Measurements from ENCODE around the gene DPEP2.
"Not testable (repeated sequence)": the region's sequence is repeated elsewhere in the genome, so short reads cannot be mapped to it uniquely, and the experiment has no call there.

DPEP2 gene

DNA sequence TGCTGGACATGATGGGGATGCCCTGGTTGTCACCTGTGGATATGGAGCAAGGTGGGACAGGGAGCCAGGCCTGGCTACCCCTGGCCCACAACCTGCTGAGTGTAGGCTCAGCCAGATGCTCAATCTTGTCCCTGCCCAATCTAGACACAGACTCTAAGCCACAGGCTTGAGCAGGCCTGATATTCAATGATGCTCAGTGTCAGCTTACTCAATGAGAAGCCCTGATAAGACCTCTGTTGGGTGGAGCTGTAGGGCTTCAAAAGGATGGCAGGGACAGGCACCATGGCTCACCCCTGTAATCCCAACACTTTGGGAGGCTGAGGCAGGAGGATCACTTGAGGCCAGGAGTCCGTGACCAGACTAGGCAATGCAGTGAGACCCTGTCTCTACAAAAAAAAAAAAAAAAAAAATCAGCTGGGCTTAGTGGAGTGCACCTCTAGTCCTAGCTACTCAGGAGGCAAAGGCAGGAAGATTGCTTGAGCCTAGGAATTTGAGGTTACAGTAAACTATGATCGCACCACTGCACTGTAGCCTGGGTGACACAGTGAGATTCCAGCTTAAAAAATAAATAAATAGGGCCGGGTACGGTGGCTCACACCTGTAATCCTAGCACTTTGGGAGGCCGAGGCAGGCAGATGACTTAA lies 58.7 kb downstream of the DPEP2 start:
- Histone ChIP-seq H3K4me1 (ENCODE audit: insufficient read depth, low read length) (peaks cover 16% of the 10 kb centered on the region), H3K79me2 (ENCODE audit: insufficient read depth, low read length) (peaks cover 20% of the 10 kb centered on the region), H3K9me3 (ENCODE audit: insufficient read depth, low read length, severe bottlenecking) (no peaks in the 10 kb centered on the region), H3K9ac (ENCODE audit: low read depth, low read length) (no peak overlapping the region), H3K27me3 (ENCODE audit: insufficient read depth, low read length, poor library complexity) (no peaks in the 10 kb centered on the region), H3K36me3 (ENCODE audit: insufficient read depth, low read length) (peaks cover 55% of the 10 kb centered on the region), H3K27ac (ENCODE audit: low read length) (no peak overlapping the region), H4K20me1 (ENCODE audit: insufficient read depth, low read length) (no peaks in the 10 kb centered on the region; the same call in 1 of the 2 replicates), H3K4me2 (ENCODE audit: insufficient read depth, low read length) (no peak overlapping the region), H3K4me3 (ENCODE audit: low read depth in 1 of 2, low read length in 2 of 2) (no peak overlapping the region), H2AFZ (ENCODE audit: low read depth, low read length) (no peak overlapping the region)
- no peak for ATAC-seq (ENCODE audit: insufficient read depth, low read depth)
- DNase-seq, result no peak
- TF ChIP-seq EZH2 (IDR thresholded peaks at IDR 0.05; ENCODE audit: borderline replicate concordance, low read depth, low read length, severe bottlenecking), result no peak

DNA sequence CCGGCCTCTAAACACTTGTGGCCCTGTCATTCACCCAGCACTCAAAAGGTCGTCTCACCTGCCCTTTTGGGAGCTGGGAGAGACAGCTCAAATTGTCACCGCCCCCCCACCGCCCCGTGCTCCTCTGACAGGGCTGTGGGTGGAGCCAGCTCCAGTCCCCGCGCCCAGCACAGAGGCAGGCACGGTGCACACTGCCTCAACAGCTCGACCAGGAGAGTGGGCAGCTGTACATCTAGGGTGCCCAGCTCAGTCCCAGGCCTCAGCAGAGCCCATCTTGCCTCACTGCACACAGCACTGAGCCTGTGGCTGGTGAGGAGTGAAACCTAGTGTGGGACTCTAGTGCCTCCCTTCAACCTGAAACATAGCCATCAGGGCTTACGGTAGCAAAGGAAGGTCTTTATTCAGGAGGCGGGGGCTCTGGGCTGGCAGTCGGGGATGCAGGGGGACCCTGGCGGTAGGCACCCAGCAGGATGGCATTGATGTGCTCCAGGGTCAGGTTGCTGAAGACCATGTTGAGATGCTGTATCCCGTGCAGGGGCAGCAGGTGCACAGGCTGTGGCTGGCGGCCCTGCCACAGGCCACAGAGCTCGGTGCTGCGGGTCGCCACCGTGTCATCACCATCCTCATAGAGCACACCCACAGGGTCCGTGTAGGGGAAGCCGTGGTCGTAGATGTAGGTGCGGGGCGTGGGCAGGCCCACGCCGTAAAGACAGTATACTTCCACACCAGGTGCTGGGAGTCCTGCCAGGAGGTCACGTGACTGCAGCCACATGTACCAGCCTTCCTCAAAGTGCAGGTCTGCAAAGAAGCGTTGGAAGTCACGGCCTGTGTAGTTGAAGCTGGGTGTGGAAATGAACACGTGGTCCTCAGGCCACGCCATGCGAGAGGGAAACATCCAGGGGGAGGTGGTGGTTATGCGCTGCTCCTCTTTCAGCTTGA lies 59.5 kb downstream of the DPEP2 start:
- Histone ChIP-seq H3K9ac (ENCODE audit: low read depth, low read length) (no peak overlapping the region), H3K27me3 (ENCODE audit: insufficient read depth, low read length, poor library complexity) (no peaks in the 10 kb centered on the region), H4K20me1 (ENCODE audit: insufficient read depth, low read length) (peaks cover 6% of the 10 kb centered on the region), H3K27ac (ENCODE audit: low read length) (0 out of 2 replicates have a peak overlapping the region, but pooled peaks have one; percentile 16), H3K36me3 (ENCODE audit: insufficient read depth, low read length) (peaks cover 55% of the 10 kb centered on the region), H3K79me2 (ENCODE audit: insufficient read depth, low read length) (peaks cover 28% of the 10 kb centered on the region), H2AFZ (ENCODE audit: low read depth, low read length) (no peak overlapping the region), H3K9me3 (ENCODE audit: insufficient read depth, low read length, severe bottlenecking) (no peaks in the 10 kb centered on the region), H3K4me2 (ENCODE audit: insufficient read depth, low read length) (no peak overlapping the region), H3K4me3 (ENCODE audit: low read depth in 1 of 2, low read length in 2 of 2) (no peak overlapping the region), H3K4me1 (ENCODE audit: insufficient read depth, low read length) (peaks cover 24% of the 10 kb centered on the region)
- DNase-seq (peak; percentile 45), ATAC-seq (ENCODE audit: insufficient read depth, low read depth) (no peak)
- TF ChIP-seq, protein P1, sequence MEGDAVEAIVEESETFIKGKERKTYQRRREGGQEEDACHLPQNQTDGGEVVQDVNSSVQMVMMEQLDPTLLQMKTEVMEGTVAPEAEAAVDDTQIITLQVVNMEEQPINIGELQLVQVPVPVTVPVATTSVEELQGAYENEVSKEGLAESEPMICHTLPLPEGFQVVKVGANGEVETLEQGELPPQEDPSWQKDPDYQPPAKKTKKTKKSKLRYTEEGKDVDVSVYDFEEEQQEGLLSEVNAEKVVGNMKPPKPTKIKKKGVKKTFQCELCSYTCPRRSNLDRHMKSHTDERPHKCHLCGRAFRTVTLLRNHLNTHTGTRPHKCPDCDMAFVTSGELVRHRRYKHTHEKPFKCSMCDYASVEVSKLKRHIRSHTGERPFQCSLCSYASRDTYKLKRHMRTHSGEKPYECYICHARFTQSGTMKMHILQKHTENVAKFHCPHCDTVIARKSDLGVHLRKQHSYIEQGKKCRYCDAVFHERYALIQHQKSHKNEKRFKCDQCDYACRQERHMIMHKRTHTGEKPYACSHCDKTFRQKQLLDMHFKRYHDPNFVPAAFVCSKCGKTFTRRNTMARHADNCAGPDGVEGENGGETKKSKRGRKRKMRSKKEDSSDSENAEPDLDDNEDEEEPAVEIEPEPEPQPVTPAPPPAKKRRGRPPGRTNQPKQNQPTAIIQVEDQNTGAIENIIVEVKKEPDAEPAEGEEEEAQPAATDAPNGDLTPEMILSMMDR (IDR thresholded peaks at IDR 0.05; ENCODE audit: borderline replicate concordance, extremely low read depth, low read length, poor library complexity, severe bottlenecking), result no peak
- TF ChIP-seq EZH2 (IDR thresholded peaks at IDR 0.05; ENCODE audit: borderline replicate concordance, low read depth, low read length, severe bottlenecking), result no peak

DNA sequence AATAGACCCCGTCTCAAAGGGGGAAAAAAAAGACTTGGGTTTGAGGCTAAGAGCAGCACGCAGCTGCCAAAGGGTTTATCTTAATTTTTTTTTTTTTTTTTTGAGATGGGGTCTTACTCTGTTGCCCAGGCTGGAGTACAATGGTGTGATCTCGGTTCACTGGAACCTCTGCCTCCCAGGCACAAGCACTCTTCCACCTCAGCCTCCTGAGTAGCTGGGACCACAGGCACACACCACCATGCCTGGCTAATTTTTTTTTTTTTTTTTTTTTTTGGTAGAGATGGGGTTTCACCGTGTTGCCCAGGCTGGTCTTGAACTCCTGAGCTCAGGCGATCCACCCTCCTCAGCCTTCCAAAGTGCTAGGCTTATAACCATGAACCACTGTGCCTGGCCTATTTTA lies 61.6 kb downstream of the DPEP2 start:
- peak overlapping the region; percentile 92 for H3K27ac ChIP-seq (ENCODE audit: low read length)
- ATAC-seq (ENCODE audit: insufficient read depth, low read depth); H2AFZ ChIP-seq (ENCODE audit: low read depth, low read length); DNase-seq; H3K9me3 ChIP-seq (ENCODE audit: insufficient read depth, low read length, severe bottlenecking); H3K27me3 ChIP-seq (ENCODE audit: insufficient read depth, low read length, poor library complexity): not testable (repeated sequence)
- peak overlapping the region; percentile 84 for H3K9ac ChIP-seq (ENCODE audit: low read depth, low read length)
- peak overlapping the region; percentile 98 for H3K4me2 ChIP-seq (ENCODE audit: insufficient read depth, low read length)
- peaks cover 49% of the 10 kb centered on the region for H3K36me3 ChIP-seq (ENCODE audit: insufficient read depth, low read length)
- peak overlapping the region in 1 of 2 experiments; percentile 91; a peak in 2 of 4 replicates for H3K4me3 ChIP-seq (ENCODE audit: low read depth in 1 of 2, low read length in 2 of 2)
- H4K20me1 ChIP-seq (ENCODE audit: insufficient read depth, low read length), result peaks cover 19% of the 10 kb centered on the region
- peaks cover 32% of the 10 kb centered on the region for H3K79me2 ChIP-seq (ENCODE audit: insufficient read depth, low read length)
- H3K4me1 ChIP-seq (ENCODE audit: insufficient read depth, low read length), result peaks cover 26% of the 10 kb centered on the region

All from DND-41 (cell line).